ENCODE results near the gene HIVEP1. TPM values are rescaled to one million over a fixed set of nuclear protein-coding genes. Genes with fewer than 3 reads are reported as not detected.

The HIVEP1 gene
- polyA plus RNA-seq, 3 donors: 1.7 to 8.7 (median 2.7) TPM

GRCh38 chr6:12065321-12066140 lies 53.4 kb downstream of the HIVEP1 start:
- H3K27ac Mint-ChIP-seq: peak overlapping the region in 5 of 7 donors; percentile 6 to 71 (median 15)
- Histone ChIP-seq H3K9me3 (replicated peaks in 1 of 2; ENCODE audit: control insufficient read depth in 1 of 2, insufficient read depth in 1 of 2, low read length in 2 of 2) (no peaks in the 10 kb centered on the region), H3K27ac (ENCODE audit: low read depth in 1 of 2, low read length in 2 of 2) (no peak overlapping the region), H3K9ac (ENCODE audit: insufficient read depth, low read length, poor library complexity, severe bottlenecking) (no peak overlapping the region), H3K27me3 (ENCODE audit: control insufficient read depth in 2 of 2, insufficient read depth in 2 of 2, low read length in 2 of 2) (no peaks in the 10 kb centered on the region), H3K79me2 (ENCODE audit: insufficient read depth, low read length) (no peaks in the 10 kb centered on the region), H3K4me1 (ENCODE audit: control insufficient read depth in 1 of 2, insufficient read depth in 2 of 2, low read length in 2 of 2) (peaks cover 6 to 10% of the 10 kb centered on the region in 2 donors), H3K4me3 (replicated peaks in 1 of 3; ENCODE audit: low read depth in 2 of 3, low read length in 3 of 3) (no peak overlapping the region), H2AFZ (ENCODE audit: insufficient read depth, low read depth, low read length, poor library complexity, severe bottlenecking) (no peak overlapping the region), H3K4me2 (replicated peaks; ENCODE audit: extremely low read depth, low read length, poor library complexity, severe bottlenecking) (no peak overlapping the region), H4K20me1 (ENCODE audit: insufficient read depth, low read length) (no peaks in the 10 kb centered on the region), H3K36me3 (replicated peaks in 1 of 2; ENCODE audit: control insufficient read depth in 1 of 2, insufficient read depth in 2 of 2, low read length in 2 of 2) (no peaks in the 10 kb centered on the region)
- peaks cover 3 to 7% of the 10 kb centered on the region in 2 donors for H3K36me3 Mint-ChIP-seq
- no peak for TF ChIP-seq CTCF (IDR thresholded peaks at IDR 0.05)
- no peak for DNase-seq
- intact Hi-C loops (cut with micrococcal nuclease): no loop called here
- H3K9me3 Mint-ChIP-seq: no peaks in the 10 kb centered on the region
- peaks cover 0 to 3% (median 0%) of the 10 kb centered on the region in 3 donors for H3K27me3 Mint-ChIP-seq (ENCODE audit: low read depth in 3 of 3)
- peaks cover 17% of the 10 kb centered on the region for H3K4me1 Mint-ChIP-seq
- no peak overlapping the region for H3K4me3 Mint-ChIP-seq
- 86% methylated on average over 8 of the region's 8 CpGs for WGBS (ENCODE audit: insufficient coverage)

- Histone ChIP-seq H3K27ac (ENCODE audit: low read depth in 1 of 2, low read length in 2 of 2) (no peak overlapping the region), H3K4me1 (ENCODE audit: control insufficient read depth in 1 of 2, insufficient read depth in 2 of 2, low read length in 2 of 2) (peaks cover 0 to 3% of the 10 kb centered on the region in 2 donors), H3K9me3 (replicated peaks in 1 of 2; ENCODE audit: control insufficient read depth in 1 of 2, insufficient read depth in 1 of 2, low read length in 2 of 2) (no peaks in the 10 kb centered on the region), H3K36me3 (replicated peaks in 1 of 2; ENCODE audit: control insufficient read depth in 1 of 2, insufficient read depth in 2 of 2, low read length in 2 of 2) (no peaks in the 10 kb centered on the region), H3K4me3 (replicated peaks in 1 of 3; ENCODE audit: low read depth in 2 of 3, low read length in 3 of 3) (no peak overlapping the region), H3K4me2 (replicated peaks; ENCODE audit: extremely low read depth, low read length, poor library complexity, severe bottlenecking) (no peak overlapping the region), H3K27me3 (ENCODE audit: control insufficient read depth in 2 of 2, insufficient read depth in 2 of 2, low read length in 2 of 2) (no peaks in the 10 kb centered on the region), H3K9ac (ENCODE audit: insufficient read depth, low read length, poor library complexity, severe bottlenecking) (no peak overlapping the region), H4K20me1 (ENCODE audit: insufficient read depth, low read length) (no peaks in the 10 kb centered on the region), H2AFZ (ENCODE audit: insufficient read depth, low read depth, low read length, poor library complexity, severe bottlenecking) (no peak overlapping the region), H3K79me2 (ENCODE audit: insufficient read depth, low read length) (no peaks in the 10 kb centered on the region)
- Mint-ChIP-seq H3K36me3 (peaks cover 3 to 7% of the 10 kb centered on the region in 2 donors), H3K4me1 (peaks cover 13% of the 10 kb centered on the region), H3K9me3 (no peaks in the 10 kb centered on the region), H3K4me3 (no peak overlapping the region), H3K27ac (peak overlapping the region in 1 of 7 donors; percentile 6), H3K27me3 (ENCODE audit: low read depth in 3 of 3) (no peaks in the 10 kb centered on the region)
- intact Hi-C loops (cut with micrococcal nuclease): no loop called here
- no peak for TF ChIP-seq CTCF (IDR thresholded peaks at IDR 0.05)
- DNase-seq: no peak
Observed at GRCh38 chr6:12066297-12066696, 54.2 kb downstream of the HIVEP1 start.
